Activated naive CD4-positive, alpha-beta T cell treated with anti-CD3 and anti-CD28 coated beads for 36 hours (primary cell): ENCODE measurements around the gene EID2B. TPM values are rescaled to one million over a fixed set of nuclear protein-coding genes. Genes with fewer than 3 reads are reported as not detected.

ENCODE experiments used
- CTCF ChIA-PET: fragments of 350-600 bp; sonication (Branson Sonifier 250); formaldehyde crosslinking; loops from one replicate; lab custom pipeline; 2021; ENCODE audit warnings: antibody characterized with exemption; lab: Charles Lee
- DNase-seq: peaks from one replicate; pipeline ENCODE4 v3.0.0-alpha.2; 2020
- H3K27ac Mint-ChIP-seq: one replicate; pipeline ENCODE4 v1.8.0; 2021; ENCODE audit warnings: mild to moderate bottlenecking, mixed read lengths
- H3K27me3 Mint-ChIP-seq: one replicate; pipeline ENCODE4 v1.8.0; 2021; ENCODE audit warnings: low read depth, mixed read lengths
- H3K36me3 Mint-ChIP-seq: one replicate; pipeline ENCODE4 v1.8.0; 2021; ENCODE audit warnings: low read depth, mixed read lengths
- H3K4me1 Mint-ChIP-seq: one replicate; pipeline ENCODE4 v1.8.0; 2021; ENCODE audit warnings: low read depth, mixed read lengths
- H3K4me3 Mint-ChIP-seq: one replicate; pipeline ENCODE4 v1.8.0; 2021; ENCODE audit warnings: mild to moderate bottlenecking, moderate library complexity, mixed read lengths
- H3K9me3 Mint-ChIP-seq: one replicate; pipeline ENCODE4 v1.8.0; 2021; ENCODE audit warnings: mixed read lengths
- intact Hi-C: fragments of 100-400 bp; cut with micrococcal nuclease; formaldehyde crosslinking; loops from one replicate; pipeline ENCODE4 v1.15.1; 2023
- total RNA-seq, 2 experiments: library from RNA; stranded (reverse); gene quantifications; one replicate each; pipeline ENCODE4 v1.2.3, GENCODE V29; 2021

The EID2B gene
- total RNA-seq, 2 experiments from 2014 or later, result 5.7 to 6.2 TPM

- no peak overlapping the region for H3K4me3 Mint-ChIP-seq
- CTCF ChIA-PET, result interaction anchor here (0.7 to 4.6 kb wide), 13 partner anchors 10 to 484 kb away, joined by 3 to 40 read pairs (median 3); partner anchors contain the start of gene EID2B
- H3K27ac Mint-ChIP-seq, result no peak overlapping the region
- intact Hi-C loops, result no loop called here
- H3K27me3 Mint-ChIP-seq, result peaks cover 31% of the 10 kb centered on the region
- H3K9me3 Mint-ChIP-seq, result no peaks in the 10 kb centered on the region
- DNase-seq, result no peak
- peaks cover 3% of the 10 kb centered on the region for H3K36me3 Mint-ChIP-seq
- peaks cover 15% of the 10 kb centered on the region for H3K4me1 Mint-ChIP-seq
Measured at GRCh38 chr19:39497701-39497995, 35.0 kb downstream of the EID2B start.

- Mint-ChIP-seq H3K9me3 (no peaks in the 10 kb centered on the region), H3K36me3 (peaks cover 3% of the 10 kb centered on the region), H3K4me3 (no peak overlapping the region), H3K4me1 (peaks cover 15% of the 10 kb centered on the region), H3K27ac (no peak overlapping the region), H3K27me3 (peaks cover 25% of the 10 kb centered on the region)
- no peak for DNase-seq
- intact Hi-C loops, result no loop called here
- CTCF ChIA-PET, result interaction anchor here (0.7 to 2.6 kb wide), 7 partner anchors 22 to 290 kb away, joined by 3 to 7 read pairs (median 3); no protein-coding TSS in a partner anchor
Measured at GRCh38 chr19:39496063-39496462, 36.6 kb downstream of the EID2B start.

- H3K27me3 Mint-ChIP-seq, result peaks cover 12% of the 10 kb centered on the region
- H3K9me3 Mint-ChIP-seq, result no peaks in the 10 kb centered on the region
- H3K27ac Mint-ChIP-seq, result no peak overlapping the region
- no peak for DNase-seq
- H3K4me3 Mint-ChIP-seq, result no peak overlapping the region
- peaks cover 12% of the 10 kb centered on the region for H3K4me1 Mint-ChIP-seq
- intact Hi-C loops, result no loop called here
- CTCF ChIA-PET, result interaction anchor here (0.7 kb wide), 2 partner anchors 21 to 385 kb away, joined by 4 to 5 read pairs; no protein-coding TSS in a partner anchor
- peaks cover 8% of the 10 kb centered on the region for H3K36me3 Mint-ChIP-seq
Measured at GRCh38 chr19:39494661-39495060, 38.0 kb downstream of the EID2B start.

- intact Hi-C loops, result no loop called here
- H3K36me3 Mint-ChIP-seq, result peaks cover 20% of the 10 kb centered on the region
- H3K4me1 Mint-ChIP-seq, result no peaks in the 10 kb centered on the region
- no peak overlapping the region for H3K4me3 Mint-ChIP-seq
- no peak overlapping the region for H3K27ac Mint-ChIP-seq
- CTCF ChIA-PET, result interaction anchor here (1.0 kb wide), 1 partner anchor 40 kb away, joined by 5 read pairs; the partner anchor contains the start of gene EID2B
- H3K27me3 Mint-ChIP-seq, result no peaks in the 10 kb centered on the region
- H3K9me3 Mint-ChIP-seq, result no peaks in the 10 kb centered on the region
- DNase-seq, result no peak
Measured at GRCh38 chr19:39492788-39493187, 39.9 kb downstream of the EID2B start.

GRCh38 chr19:39492225-39492624 lies 40.4 kb downstream of the EID2B start:
- CTCF ChIA-PET, result interaction anchor here (1.0 to 1.2 kb wide), 2 partner anchors 11 to 41 kb away, joined by 5 to 6 read pairs; partner anchors contain the start of gene EID2B
- Mint-ChIP-seq H3K4me1 (no peaks in the 10 kb centered on the region), H3K36me3 (peaks cover 20% of the 10 kb centered on the region), H3K27me3 (no peaks in the 10 kb centered on the region), H3K4me3 (no peak overlapping the region), H3K9me3 (no peaks in the 10 kb centered on the region), H3K27ac (no peak overlapping the region)
- intact Hi-C loops, result no loop called here
- no peak for DNase-seq

GRCh38 chr19:39489756-39490155 lies 42.9 kb downstream of the EID2B start:
- CTCF ChIA-PET, result interaction anchor here (0.6 to 1.8 kb wide), 2 partner anchors 49 to 61 kb away, joined by 3 to 4 read pairs; no protein-coding TSS in a partner anchor
- DNase-seq, result no peak
- no peak overlapping the region for H3K4me3 Mint-ChIP-seq
- H3K9me3 Mint-ChIP-seq, result no peaks in the 10 kb centered on the region
- no peak overlapping the region for H3K27ac Mint-ChIP-seq
- H3K4me1 Mint-ChIP-seq, result no peaks in the 10 kb centered on the region
- H3K27me3 Mint-ChIP-seq, result no peaks in the 10 kb centered on the region
- H3K36me3 Mint-ChIP-seq, result peaks cover 31% of the 10 kb centered on the region
- intact Hi-C loops, result no loop called here

- Mint-ChIP-seq H3K9me3 (no peaks in the 10 kb centered on the region), H3K27me3 (no peaks in the 10 kb centered on the region), H3K36me3 (peaks cover 22% of the 10 kb centered on the region), H3K4me1 (peaks cover 27% of the 10 kb centered on the region), H3K4me3 (peak overlapping the region; percentile 41), H3K27ac (no peak overlapping the region)
- CTCF ChIA-PET, result interaction anchor here (0.7 to 1.3 kb wide), 2 partner anchors 20 to 49 kb away, joined by 3 to 4 read pairs; partner anchors contain the start of gene EID2B
- DNase-seq, result no peak
- intact Hi-C loops, result no loop called here
Measured at GRCh38 chr19:39483141-39483540, 49.5 kb downstream of the EID2B start.

GRCh38 chr19:39481676-39482075 lies 51.0 kb downstream of the EID2B start:
- peaks cover 27% of the 10 kb centered on the region for H3K4me1 Mint-ChIP-seq
- H3K9me3 Mint-ChIP-seq, result no peaks in the 10 kb centered on the region
- no peaks in the 10 kb centered on the region for H3K27me3 Mint-ChIP-seq
- H3K27ac Mint-ChIP-seq, result peak overlapping the region; percentile 63
- H3K4me3 Mint-ChIP-seq, result peak overlapping the region; percentile 92
- peaks cover 17% of the 10 kb centered on the region for H3K36me3 Mint-ChIP-seq
- DNase-seq, result no peak
- CTCF ChIA-PET, result no interaction called here
- intact Hi-C loops, result loop anchor here (2.0 kb wide), 1 partner anchor 51 kb away; the partner anchor contains the start of gene EID2B

- H3K36me3 Mint-ChIP-seq, result peaks cover 16% of the 10 kb centered on the region
Measured at GRCh38 chr19:39481229-39481545, 51.5 kb downstream of the EID2B start.

More at GRCh38 chr19:39481229-39481545, 51.5 kb downstream of the EID2B start:
- Mint-ChIP-seq H3K27ac (peak overlapping the region; percentile 63), H3K4me3 (peak overlapping the region; percentile 92), H3K9me3 (no peaks in the 10 kb centered on the region), H3K27me3 (no peaks in the 10 kb centered on the region), H3K4me1 (peaks cover 27% of the 10 kb centered on the region)
- no peak for DNase-seq
- CTCF ChIA-PET, result no interaction called here
- intact Hi-C loops, result loop anchor here (2.0 kb wide), 1 partner anchor 52 kb away; the partner anchor contains the start of gene EID2B

Other genes starting within 250 kb of the EID2B start
- 1 to 10 TPM in 1 of 2 experiments, under 1 TPM in 1; 0.91 to 1.0 TPM for gene IFNL1, start 236.4 kb downstream of the EID2B start, total RNA-seq
- 1 to 10 TPM; 5.0 to 5.3 TPM for gene LRFN1, start 212.0 kb downstream of the EID2B start, total RNA-seq
- 100 to 1,000 TPM; 331 to 332 TPM for gene GMFG, start 196.8 kb downstream of the EID2B start, total RNA-seq
- 10 to 100 TPM; 33.0 to 35.8 TPM for gene SAMD4B, start 190.4 kb downstream of the EID2B start, total RNA-seq
- 10 to 100 TPM; 31.9 to 34.9 TPM for gene PAF1, start 141.7 kb downstream of the EID2B start, total RNA-seq
- 10 to 100 TPM; 18.0 to 18.5 TPM for gene MED29, start 141.5 kb downstream of the EID2B start, total RNA-seq
- 100 to 1,000 TPM; 113 to 116 TPM for gene ZFP36, start 126.0 kb downstream of the EID2B start, total RNA-seq
- gene PLEKHG2, start 120.2 kb downstream of the EID2B start, total RNA-seq, result 10 to 100 TPM; 27.3 to 34.6 TPM
- gene RPS16, start 96.9 kb downstream of the EID2B start, total RNA-seq, result 1,000 to 10,000 TPM; 4,195 to 4,327 TPM
- gene SUPT5H, start 87.3 kb downstream of the EID2B start, total RNA-seq, result 100 to 1,000 TPM; 129 to 139 TPM
- 100 to 1,000 TPM; 103 to 107 TPM for gene TIMM50, start 52.0 kb downstream of the EID2B start, total RNA-seq
- under 1 TPM; 0.74 to 0.79 TPM for gene DLL3, start 33.9 kb downstream of the EID2B start, total RNA-seq
- not detected for gene SELENOV, start 17.7 kb downstream of the EID2B start, total RNA-seq
- 1 to 10 TPM; 7.7 to 9.1 TPM for gene EID2, start 7.3 kb upstream of the EID2B start, total RNA-seq
- gene LGALS13, start 69.7 kb upstream of the EID2B start, total RNA-seq, result not detected
- gene LGALS16, start 123.1 kb upstream of the EID2B start, total RNA-seq, result not detected
- 1 to 10 TPM; 1.2 to 2.4 TPM for gene LGALS14, start 171.6 kb upstream of the EID2B start, total RNA-seq
- not detected for gene CLC, start 205.2 kb upstream of the EID2B start, total RNA-seq
- gene LEUTX, start 246.0 kb upstream of the EID2B start, total RNA-seq, result not detected